Mucosa of stomach (tissue), 1 donor: ENCODE measurements around the gene CRYBG2.
"Not testable (repeated sequence)": the region's sequence is repeated elsewhere in the genome, so short reads cannot be mapped to it uniquely, and the experiment has no call there.

Source experiments
- H3K27me3 ChIP-seq: one replicate; pipeline ENCODE4 v1.7.0; 2013; ENCODE audit warnings: mild to moderate bottlenecking, low read length; ENCODE audit not compliant: control insufficient read depth, insufficient read depth
- H3K36me3 ChIP-seq: one replicate; pipeline ENCODE4 v1.7.0; 2013; ENCODE audit warnings: low read length; ENCODE audit not compliant: control insufficient read depth, insufficient read depth
- H3K4me1 ChIP-seq: one replicate; pipeline ENCODE4 v1.7.0; 2013; ENCODE audit warnings: mild to moderate bottlenecking, low read length; ENCODE audit not compliant: control insufficient read depth, insufficient read depth
- H3K4me3 ChIP-seq: one replicate; pipeline ENCODE4 v1.7.0; 2013; ENCODE audit warnings: low read length
- H3K9ac ChIP-seq: one replicate; pipeline ENCODE4 v1.7.0; 2013; ENCODE audit warnings: mild to moderate bottlenecking, low read length, moderate library complexity
- H3K9me3 ChIP-seq: one replicate; pipeline ENCODE4 v1.7.0; 2013; ENCODE audit warnings: mild to moderate bottlenecking, low read length, moderate library complexity; ENCODE audit not compliant: control insufficient read depth
- donor health status: Pancreatic carcinoma.

CRYBG2 gene

GRCh38 chr1:26353976-26354820 lies at the start of gene CRYBG2:
Gene CRYBG2, minus strand, starts transcription at chr1:26354130. Its CDS starts 7,473 bp downstream, at chr1:26346657.
- no peaks in the 10 kb centered on the region for H3K9me3 ChIP-seq
- peaks cover 71% of the 10 kb centered on the region for H3K4me1 ChIP-seq
- no peaks in the 10 kb centered on the region for H3K36me3 ChIP-seq
- peak within 1 kb of the TSS; percentile 19 for H3K9ac ChIP-seq
- no peaks in the 10 kb centered on the region for H3K27me3 ChIP-seq
- no peak within 1 kb of the TSS for H3K4me3 ChIP-seq

GRCh38 chr1:26403656-26404055 lies 49.7 kb upstream of the CRYBG2 start:
- Histone ChIP-seq H3K9ac (no peak overlapping the region), H3K9me3 (no peaks in the 10 kb centered on the region), H3K4me3 (no peak overlapping the region), H3K4me1 (no peaks in the 10 kb centered on the region), H3K27me3 (peaks cover 4% of the 10 kb centered on the region), H3K36me3 (no peaks in the 10 kb centered on the region)

- H3K4me3 ChIP-seq: no peak overlapping the region
- no peak overlapping the region for H3K9ac ChIP-seq
- H3K36me3 ChIP-seq: no peaks in the 10 kb centered on the region
- H3K9me3 ChIP-seq: no peaks in the 10 kb centered on the region
- H3K4me1 ChIP-seq: no peaks in the 10 kb centered on the region
- H3K27me3 ChIP-seq: peaks cover 3% of the 10 kb centered on the region
Measured at GRCh38 chr1:26401891-26402290, 48.0 kb upstream of the CRYBG2 start.

- no peaks in the 10 kb centered on the region for H3K36me3 ChIP-seq
- H3K9me3 ChIP-seq: no peaks in the 10 kb centered on the region
- no peak overlapping the region for H3K9ac ChIP-seq
- H3K27me3 ChIP-seq: peaks cover 3% of the 10 kb centered on the region
- H3K4me3 ChIP-seq: no peak overlapping the region
- H3K4me1 ChIP-seq: no peaks in the 10 kb centered on the region
Measured at GRCh38 chr1:26399034-26399433, 45.1 kb upstream of the CRYBG2 start.

- H3K27me3 ChIP-seq: no peaks in the 10 kb centered on the region
- no peak overlapping the region for H3K4me3 ChIP-seq
- no peaks in the 10 kb centered on the region for H3K36me3 ChIP-seq
- H3K4me1 ChIP-seq: no peaks in the 10 kb centered on the region
- no peak overlapping the region for H3K9ac ChIP-seq
- H3K9me3 ChIP-seq: no peaks in the 10 kb centered on the region
Measured at GRCh38 chr1:26395754-26396153, 41.8 kb upstream of the CRYBG2 start.

- H3K9me3 ChIP-seq: no peaks in the 10 kb centered on the region
- H3K4me1 ChIP-seq: no peaks in the 10 kb centered on the region
- no peaks in the 10 kb centered on the region for H3K27me3 ChIP-seq
- no peak overlapping the region for H3K9ac ChIP-seq
- H3K36me3 ChIP-seq: no peaks in the 10 kb centered on the region
- no peak overlapping the region for H3K4me3 ChIP-seq
Measured at GRCh38 chr1:26391450-26391849, 37.5 kb upstream of the CRYBG2 start.

GRCh38 chr1:26389604-26390247 lies 35.8 kb upstream of the CRYBG2 start:
- no peaks in the 10 kb centered on the region for H3K36me3 ChIP-seq
- no peak overlapping the region for H3K9ac ChIP-seq
- H3K9me3 ChIP-seq: no peaks in the 10 kb centered on the region
- H3K4me1 ChIP-seq: no peaks in the 10 kb centered on the region
- no peaks in the 10 kb centered on the region for H3K27me3 ChIP-seq
- no peak overlapping the region for H3K4me3 ChIP-seq

GRCh38 chr1:26388791-26389445 lies 35.0 kb upstream of the CRYBG2 start:
- Histone ChIP-seq H3K4me1 (no peaks in the 10 kb centered on the region), H3K27me3 (no peaks in the 10 kb centered on the region)

GRCh38 chr1:26387447-26387846 lies 33.5 kb upstream of the CRYBG2 start:
- no peaks in the 10 kb centered on the region for H3K36me3 ChIP-seq
- H3K4me3 ChIP-seq: no peak overlapping the region
- no peaks in the 10 kb centered on the region for H3K27me3 ChIP-seq
- H3K4me1 ChIP-seq: no peaks in the 10 kb centered on the region
- no peaks in the 10 kb centered on the region for H3K9me3 ChIP-seq
- H3K9ac ChIP-seq: no peak overlapping the region

More at GRCh38 chr1:26388791-26389445, 35.0 kb upstream of the CRYBG2 start:
- Histone ChIP-seq H3K36me3 (no peaks in the 10 kb centered on the region), H3K9ac (no peak overlapping the region), H3K9me3 (no peaks in the 10 kb centered on the region), H3K4me3 (no peak overlapping the region)

- not testable (repeated sequence) for H3K4me1 ChIP-seq, H3K9me3 ChIP-seq, H3K36me3 ChIP-seq, H3K4me3 ChIP-seq, H3K9ac ChIP-seq, H3K27me3 ChIP-seq
Measured at GRCh38 chr1:26385063-26385462, 31.1 kb upstream of the CRYBG2 start.

GRCh38 chr1:26384076-26384475 lies 30.1 kb upstream of the CRYBG2 start:
- H3K9ac ChIP-seq: no peak overlapping the region
- H3K9me3 ChIP-seq: no peaks in the 10 kb centered on the region
- H3K4me3 ChIP-seq: no peak overlapping the region
- H3K4me1 ChIP-seq: no peaks in the 10 kb centered on the region
- no peaks in the 10 kb centered on the region for H3K36me3 ChIP-seq
- H3K27me3 ChIP-seq: no peaks in the 10 kb centered on the region

- no peaks in the 10 kb centered on the region for H3K9me3 ChIP-seq
- no peak overlapping the region for H3K9ac ChIP-seq
- peaks cover 8% of the 10 kb centered on the region for H3K4me1 ChIP-seq
- H3K4me3 ChIP-seq: no peak overlapping the region
- H3K27me3 ChIP-seq: no peaks in the 10 kb centered on the region
- no peaks in the 10 kb centered on the region for H3K36me3 ChIP-seq
Measured at GRCh38 chr1:26378879-26379251, 24.9 kb upstream of the CRYBG2 start.
